RWPE1 (cell line): ENCODE results near the gene MYMK.

Source experiments
- CTCF ChIA-PET: fragments of 350-600 bp; sonication (Branson Sonifier 250); formaldehyde crosslinking; extraction: SDS; loops from one replicate; lab custom pipeline; 2021; lab: Yijun Ruan, JAX
- POLR2A ChIA-PET: fragments of 400-600 bp; formaldehyde crosslinking; extraction: SDS; loops from one replicate; lab custom pipeline; 2020; ENCODE audit warnings: antibody characterized with exemption; ENCODE audit not compliant: low non-redundant PET; lab: Yijun Ruan, JAX
- DNase-seq: peaks from one replicate; pipeline ENCODE4 v3.0.0; 2012; ENCODE audit warnings: low spot score
- H3K27ac ChIP-seq: fragments of 450-650 bp; 2 replicates; pipeline ENCODE4 v1.5.1; 2017
- TF ChIP-seq, protein P1 (sequence below): fragments of 450-650 bp; conservative IDR thresholded peaks from 2 replicates; pipeline ENCODE4 v1.5.1; 2017; ENCODE audit warnings: low read depth, mild to moderate bottlenecking

MYMK gene

DNA sequence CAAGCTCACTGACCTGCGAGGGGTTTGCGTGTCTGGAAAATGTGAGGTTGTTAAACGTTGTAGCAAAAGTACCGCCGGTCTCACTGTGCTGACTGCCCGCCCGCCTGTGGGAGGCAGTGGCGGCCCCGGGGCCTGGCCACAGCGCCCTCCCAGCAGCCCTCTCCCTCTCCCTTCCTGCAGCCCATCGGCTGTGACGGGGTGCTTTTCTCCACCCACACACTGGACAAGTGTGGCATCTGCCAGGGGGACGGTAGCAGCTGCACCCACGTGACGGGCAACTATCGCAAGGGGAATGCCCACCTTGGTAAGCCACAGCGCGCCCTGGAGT is 15.9 kb upstream of the MYMK start:
- DNase-seq = no peak
- TF ChIP-seq, protein P1, sequence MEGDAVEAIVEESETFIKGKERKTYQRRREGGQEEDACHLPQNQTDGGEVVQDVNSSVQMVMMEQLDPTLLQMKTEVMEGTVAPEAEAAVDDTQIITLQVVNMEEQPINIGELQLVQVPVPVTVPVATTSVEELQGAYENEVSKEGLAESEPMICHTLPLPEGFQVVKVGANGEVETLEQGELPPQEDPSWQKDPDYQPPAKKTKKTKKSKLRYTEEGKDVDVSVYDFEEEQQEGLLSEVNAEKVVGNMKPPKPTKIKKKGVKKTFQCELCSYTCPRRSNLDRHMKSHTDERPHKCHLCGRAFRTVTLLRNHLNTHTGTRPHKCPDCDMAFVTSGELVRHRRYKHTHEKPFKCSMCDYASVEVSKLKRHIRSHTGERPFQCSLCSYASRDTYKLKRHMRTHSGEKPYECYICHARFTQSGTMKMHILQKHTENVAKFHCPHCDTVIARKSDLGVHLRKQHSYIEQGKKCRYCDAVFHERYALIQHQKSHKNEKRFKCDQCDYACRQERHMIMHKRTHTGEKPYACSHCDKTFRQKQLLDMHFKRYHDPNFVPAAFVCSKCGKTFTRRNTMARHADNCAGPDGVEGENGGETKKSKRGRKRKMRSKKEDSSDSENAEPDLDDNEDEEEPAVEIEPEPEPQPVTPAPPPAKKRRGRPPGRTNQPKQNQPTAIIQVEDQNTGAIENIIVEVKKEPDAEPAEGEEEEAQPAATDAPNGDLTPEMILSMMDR = no peak
- ChIA-PET POLR2A (no interaction called here), CTCF (interaction anchor here (0.7 kb wide), 1 partner anchor 348 kb away, joined by 4 read pairs; no protein-coding TSS in a partner anchor)
- no peak overlapping the region for H3K27ac ChIP-seq

DNA sequence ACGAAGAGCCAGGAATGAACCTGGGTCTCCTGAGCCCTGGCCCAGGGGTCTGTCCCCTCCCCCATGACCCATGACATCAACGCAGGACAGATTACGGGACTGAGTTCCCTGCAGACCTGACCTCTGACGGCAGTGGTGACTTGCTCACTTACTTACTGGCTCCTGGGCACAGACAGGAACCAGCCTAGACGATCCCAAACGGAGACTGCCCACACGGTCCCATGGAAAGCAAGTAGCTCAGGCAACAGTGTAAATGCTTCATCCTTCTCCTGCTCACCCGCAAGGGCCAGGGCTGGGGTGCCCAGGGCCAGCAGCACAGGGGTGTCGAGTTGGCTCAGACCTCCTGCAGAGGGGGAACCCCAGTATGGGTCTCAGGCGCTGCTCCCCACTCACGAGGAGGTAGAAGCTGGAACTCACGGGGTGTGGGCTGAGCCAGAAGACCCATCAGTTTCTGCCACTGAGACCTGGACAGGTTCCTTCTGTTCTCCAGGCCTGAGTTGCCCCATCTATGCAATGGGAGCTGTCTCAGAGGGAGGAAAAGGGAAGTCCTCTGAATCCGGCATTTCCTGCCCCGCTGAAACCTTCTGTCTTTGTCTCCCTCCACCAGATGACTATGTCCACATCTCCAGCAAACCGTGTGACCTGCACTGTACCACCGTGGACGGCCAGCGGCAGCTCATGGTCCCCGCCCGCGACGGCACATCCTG is 15.4 kb upstream of the MYMK start:
- H3K27ac ChIP-seq = no peak overlapping the region
- ChIA-PET CTCF (no interaction called here), POLR2A (no interaction called here)
- TF ChIP-seq, protein P1 = no peak
- no peak for DNase-seq

- ChIA-PET CTCF (interaction anchor here (0.5 kb wide), 1 partner anchor 115 kb away, joined by 3 read pairs; no protein-coding TSS in a partner anchor), POLR2A (no interaction called here)
- H3K27ac ChIP-seq = no peak overlapping the region
- TF ChIP-seq, protein P1 = no peak
- no peak for DNase-seq
These were observed 14.4 kb upstream of the MYMK start for GRCh38 chr9:133538851-133539833.

GRCh38 chr9:133538176-133538575 is 13.4 kb upstream of the MYMK start:
- TF ChIP-seq, protein P1 = no peak
- peak; percentile 52 for DNase-seq
- CTCF ChIA-PET = no interaction called here
- POLR2A ChIA-PET = no interaction called here
- no peak overlapping the region for H3K27ac ChIP-seq

- TF ChIP-seq, protein P1 = no peak
- DNase-seq = no peak
- CTCF ChIA-PET = interaction anchor here (0.6 kb wide), 1 partner anchor 8 kb away, joined by 3 read pairs; no protein-coding TSS in a partner anchor
- POLR2A ChIA-PET = no interaction called here
- no peak overlapping the region for H3K27ac ChIP-seq
These were observed 12.5 kb upstream of the MYMK start for GRCh38 chr9:133537257-133537656.

DNA sequence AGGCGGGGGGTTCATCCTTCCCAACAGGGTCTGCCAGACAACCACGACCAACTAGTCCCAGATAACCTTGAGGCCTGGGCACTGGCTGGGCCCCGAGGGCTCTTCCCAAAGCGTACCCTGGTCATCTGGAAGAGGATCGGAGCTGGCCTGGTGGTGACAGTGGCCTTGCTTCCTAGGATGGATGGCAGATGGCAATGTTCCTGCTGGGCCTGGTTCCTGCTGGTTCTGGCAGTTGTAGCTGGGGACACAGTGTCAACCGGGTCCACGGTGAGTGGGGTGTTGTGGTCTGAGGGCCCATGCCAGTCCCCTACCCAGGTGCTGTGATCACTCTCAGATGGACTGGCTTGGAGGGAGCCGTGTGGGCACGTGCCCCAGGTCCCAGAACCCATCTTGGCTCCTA is 11.8 kb upstream of the MYMK start:
- H3K27ac ChIP-seq = no peak overlapping the region
- ChIA-PET CTCF (interaction anchor here (0.6 kb wide), 2 partner anchors 69 to 157 kb away, joined by 3 to 4 read pairs; no protein-coding TSS in a partner anchor), POLR2A (no interaction called here)
- TF ChIP-seq, protein P1 = no peak
- no peak for DNase-seq
